IMR-90 (cell line): ENCODE data around the gene UNC79. TPM values are rescaled to one million over a fixed set of nuclear protein-coding genes. Genes with fewer than 3 reads are reported as not detected.

ENCODE experiments used
- ATAC-seq: fragments of 200-7000 bp; cut with Tn5 transposase; 2 replicates; pipeline ENCODE4 v1.9.1; 2020; ENCODE audit warnings: low read depth, mild to moderate bottlenecking, moderate library complexity
- BruUV-seq: library from RNA; stranded (reverse); fragments of 400-500 nt; replicated peaks from 2 replicates; lab custom pipeline; 2021; lab: Mats Ljungman, UMichigan
- CTCF ChIA-PET: fragments of 300-600 bp; formaldehyde crosslinking; extraction: SDS; loops from one replicate; lab custom pipeline; 2021; ENCODE audit warnings: antibody characterized with exemption; lab: Yijun Ruan, JAX
- POLR2A ChIA-PET: fragments of 300-600 bp; sonication (Branson Sonifier 250); formaldehyde crosslinking; loops from one replicate; lab custom pipeline; 2022; ENCODE audit warnings: antibody characterized with exemption; ENCODE audit not compliant: unreplicated experiment; lab: Charles Lee
- DNase-seq: peaks from one replicate; pipeline ENCODE4 v3.0.0; 2013
- H2AFZ ChIP-seq: replicated peaks from 2 replicates; pipeline ENCODE3; 2013; ENCODE audit warnings: low read length, mild to moderate bottlenecking; ENCODE audit not compliant: poor library complexity
- H2AK5ac ChIP-seq: 2 replicates; pipeline ENCODE4 v1.6.1; 2013; ENCODE audit warnings: low read depth, low read length, inconsistent platforms
- H2AK9ac ChIP-seq: replicated peaks from 2 replicates; pipeline ENCODE3; 2013; ENCODE audit warnings: mild to moderate bottlenecking, low read depth, low read length, moderate library complexity; ENCODE audit not compliant: poor library complexity
- H2BK120ac ChIP-seq: 2 replicates; pipeline ENCODE4 v1.6.1; 2013; ENCODE audit warnings: low read depth, low read length, inconsistent platforms
- H2BK15ac ChIP-seq: 3 replicates; pipeline ENCODE4 v1.6.1; 2013; ENCODE audit warnings: low read depth, low read length, inconsistent platforms
- H2BK20ac ChIP-seq: 2 replicates; pipeline ENCODE4 v1.6.1; 2013; ENCODE audit warnings: low read depth, mild to moderate bottlenecking, inconsistent platforms, low read length, moderate library complexity
- H2BK5ac ChIP-seq: 2 replicates; pipeline ENCODE4 v1.6.1; 2013; ENCODE audit warnings: mild to moderate bottlenecking, low read depth, low read length, inconsistent platforms; ENCODE audit not compliant: poor library complexity, severe bottlenecking
- H3K14ac ChIP-seq: replicated peaks from 2 replicates; pipeline ENCODE4 v1.6.1; 2013; ENCODE audit warnings: low read depth, low read length, inconsistent platforms
- H3K18ac ChIP-seq: 2 replicates; pipeline ENCODE4 v1.6.1; 2013; ENCODE audit warnings: low read depth, low read length, control low read depth
- H3K23ac ChIP-seq: 2 replicates; pipeline ENCODE4 v1.6.1; 2013; ENCODE audit warnings: low read depth, low read length, inconsistent platforms
- H3K27ac ChIP-seq: 2 replicates; pipeline ENCODE4 v1.5.1; 2013; ENCODE audit warnings: mild to moderate bottlenecking, control low read depth, low read length; ENCODE audit not compliant: insufficient read depth
- H3K27me3 ChIP-seq: 2 replicates; pipeline ENCODE4 v1.6.1; 2013; ENCODE audit warnings: low read length; ENCODE audit not compliant: control insufficient read depth, insufficient read depth
- H3K36me3 ChIP-seq: 2 replicates; pipeline ENCODE4 v1.6.1; 2013; ENCODE audit warnings: low read length, mixed read lengths; ENCODE audit not compliant: control insufficient read depth, insufficient read depth
- H3K4ac ChIP-seq: 2 replicates; pipeline ENCODE4 v1.6.1; 2013; ENCODE audit warnings: low read depth, low read length, inconsistent platforms
- H3K4me1 ChIP-seq: 2 replicates; pipeline ENCODE4 v1.6.1; 2013; ENCODE audit warnings: low read length, mixed read lengths; ENCODE audit not compliant: control insufficient read depth, insufficient read depth
- H3K4me2 ChIP-seq: 2 replicates; pipeline ENCODE4 v1.6.1; 2013; ENCODE audit warnings: low read depth, mild to moderate bottlenecking, control low read depth, low read length, moderate library complexity
- H3K4me3 ChIP-seq: 2 replicates; pipeline ENCODE4 v1.5.1; 2013; ENCODE audit warnings: low read depth, mild to moderate bottlenecking, control low read depth, low read length, moderate library complexity; ENCODE audit not compliant: insufficient read depth
- H3K56ac ChIP-seq: 2 replicates; pipeline ENCODE4 v1.6.1; 2013; ENCODE audit warnings: low read length, inconsistent platforms; ENCODE audit not compliant: insufficient read depth; ENCODE audit errors: extremely low read depth
- H3K79me1 ChIP-seq, 2 experiments: 2 replicates each; pipeline ENCODE4 v1.6.1; 2013; ENCODE audit warnings: low read length in 2 of 2, inconsistent platforms in 1 of 2, low read depth in 1 of 2
- H3K9ac ChIP-seq: 2 replicates; pipeline ENCODE4 v1.6.1; 2013; ENCODE audit warnings: low read depth, low read length, control low read depth
- H3K9me1 ChIP-seq: 2 replicates; pipeline ENCODE4 v1.6.1; 2013; ENCODE audit warnings: low read length, inconsistent platforms; ENCODE audit not compliant: insufficient read depth
- H3K9me3 ChIP-seq: 2 replicates; pipeline ENCODE4 v1.6.1; 2013; ENCODE audit warnings: low read length; ENCODE audit not compliant: control insufficient read depth, insufficient read depth
- H4K20me1 ChIP-seq: 2 replicates; pipeline ENCODE4 v1.6.1; 2013; ENCODE audit warnings: low read length, inconsistent platforms; ENCODE audit not compliant: insufficient read depth
- H4K5ac ChIP-seq: 2 replicates; pipeline ENCODE4 v1.6.1; 2013; ENCODE audit warnings: mild to moderate bottlenecking, low read depth, low read length, control low read depth
- H4K8ac ChIP-seq, 2 experiments: 2 replicates each; pipeline ENCODE4 v1.6.1; 2013; ENCODE audit warnings: low read depth in 2 of 2, low read length in 2 of 2, control low read depth in 1 of 2, inconsistent platforms in 1 of 2
- H4K91ac ChIP-seq: 2 replicates; pipeline ENCODE4 v1.6.1; 2013; ENCODE audit warnings: low read depth, low read length, inconsistent platforms; ENCODE audit not compliant: insufficient read depth
- BHLHE40 ChIP-seq: fragments of 150-350 bp; IDR thresholded peaks from 2 replicates; pipeline ENCODE4 v1.6.1; 2016; ENCODE audit warnings: mild to moderate bottlenecking, low read depth, low read length
- CEBPB ChIP-seq: IDR thresholded peaks from 2 replicates; pipeline ENCODE4 v1.6.1; 2012; ENCODE audit warnings: low read depth, low read length, improper control_type of control experiment
- CHD1 ChIP-seq: IDR thresholded peaks from 2 replicates; pipeline ENCODE4 v1.6.1; 2012; ENCODE audit warnings: low read depth, low read length, improper control_type of control experiment
- CTCF ChIP-seq: conservative IDR thresholded peaks from 2 replicates; pipeline ENCODE4 v1.5.1; 2012; ENCODE audit warnings: mild to moderate bottlenecking, low read depth, low read length, improper control_type of control experiment
- FOS ChIP-seq: fragments of 150-350 bp; IDR thresholded peaks from 2 replicates; pipeline ENCODE4 v1.6.1; 2016; ENCODE audit warnings: low read depth, low read length
- MXI1 ChIP-seq: IDR thresholded peaks from 2 replicates; pipeline ENCODE4 v1.6.1; 2012; ENCODE audit warnings: low read depth, mild to moderate bottlenecking, low read length, moderate library complexity, borderline replicate concordance
- POLR2A ChIP-seq: IDR thresholded peaks from 2 replicates; pipeline ENCODE4 v1.6.1; 2012; ENCODE audit warnings: mild to moderate bottlenecking, low read depth, low read length
- RAD21 ChIP-seq: IDR thresholded peaks from 2 replicates; pipeline ENCODE4 v1.6.1; 2012; ENCODE audit warnings: low read length, improper control_type of control experiment
- RCOR1 ChIP-seq: IDR thresholded peaks from 2 replicates; pipeline ENCODE4 v1.6.1; 2012; ENCODE audit warnings: mild to moderate bottlenecking, low read length, improper control_type of control experiment; ENCODE audit not compliant: insufficient replicate concordance
- USF2 ChIP-seq: fragments of 150-350 bp; IDR thresholded peaks from 2 replicates; pipeline ENCODE4 v1.6.1; 2017; ENCODE audit warnings: mild to moderate bottlenecking, antibody characterized with exemption, low read length, low read depth
- WGBS, 2 experiments: methylation state at CpG; one replicate each; pipeline versions ENCODE4 v1.1.5 to v1.1.7; 2013; ENCODE audit warnings: missing lambda C conversion rate in 2 of 2; ENCODE audit not compliant: insufficient read length in 1 of 2; ENCODE audit errors: extremely low coverage in 2 of 2; 5-methylcytosine and 5-hydroxymethylcytosine counted together
- dilution Hi-C: fragments of 300-500 bp; cut with HindIII; formaldehyde crosslinking; loops from one replicate; pipeline ENCODE4 v1.14.3; 2018; ENCODE audit warnings: low sequenced_read_pairs; ENCODE audit not compliant: unreplicated experiment
- in situ Hi-C: fragments of 300-500 bp; cut with MboI; formaldehyde crosslinking; loops from 3 replicates; pipeline ENCODE4 v1.14.3; 2019; ENCODE audit warnings: low sequenced_read_pairs, inconsistent platforms, mixed read lengths
- intact Hi-C: fragments of 100-400 bp; cut with micrococcal nuclease; formaldehyde crosslinking; loops from 2 replicates; pipeline ENCODE4 v1.10.0; 2022
- polyA plus RNA-seq, 3 experiments: library from polyadenylated mRNA; depleted of rRNA; stranded (reverse); fragments of >200 nt; gene quantifications; 2 replicates each; pipeline ENCODE4 v1.2.3, GENCODE V29; 2012; ENCODE audit warnings: low replicate concordance in 1 of 3
- total RNA-seq: library from RNA; depleted of rRNA; stranded (reverse); fragments of >200 nt; gene quantifications from 2 replicates; pipeline ENCODE4 v1.2.3, GENCODE V29; 2012

The UNC79 gene
- total and polyA plus RNA-seq, 2 of the 4 experiments (the other 2 are of a cell fraction): under 0.01 TPM

- Histone ChIP-seq H2AFZ (no peak overlapping the region), H3K18ac (no peak overlapping the region), H3K56ac (no peak overlapping the region), H2BK5ac (no peak overlapping the region), H4K8ac (no peak overlapping the region), H4K5ac (no peak overlapping the region), H2BK20ac (no peak overlapping the region), H3K27ac (no peak overlapping the region), H3K4me3 (no peak overlapping the region), H4K20me1 (no peaks in the 10 kb centered on the region), H3K9me1 (no peaks in the 10 kb centered on the region), H3K4me1 (no peaks in the 10 kb centered on the region), H4K91ac (no peak overlapping the region), H2BK15ac (no peak overlapping the region), H3K23ac (no peak overlapping the region), H3K9ac (no peak overlapping the region), H2BK120ac (no peak overlapping the region), H3K9me3 (peaks cover 40% of the 10 kb centered on the region), H3K27me3 (no peaks in the 10 kb centered on the region), H3K36me3 (no peaks in the 10 kb centered on the region), H3K14ac (no peak overlapping the region), H3K4ac (no peak overlapping the region), H3K79me1 (no peaks in the 10 kb centered on the region), H3K4me2 (no peak overlapping the region), H2AK5ac (no peak overlapping the region), H2AK9ac (no peak overlapping the region)
- ChIA-PET POLR2A (no interaction called here), CTCF (no interaction called here)
- dilution Hi-C loops: no loop called here
- DNase-seq (no peak), ATAC-seq (no peak)
- 57% methylated on average over 3 of the region's 21 CpGs; no CpG with 5 or more reads in 1 of the 2 experiments for WGBS, 2 experiments
- in situ Hi-C loops: no loop called here
- no TSS peak for BruUV-seq
- intact Hi-C loops: no loop called here
- no peak for TF ChIP-seq USF2
- no peak for TF ChIP-seq CHD1
- TF ChIP-seq RAD21: no peak
- TF ChIP-seq CTCF: no peak
- no peak for TF ChIP-seq POLR2A
- TF ChIP-seq MXI1: no peak
- TF ChIP-seq BHLHE40: no peak
- no peak for TF ChIP-seq FOS
- no peak for TF ChIP-seq RCOR1
- no peak for TF ChIP-seq CEBPB
These were observed 294.4 kb downstream of the UNC79 start for GRCh38 chr14:93725002-93725582.
